HL-60 (cell line): ENCODE data around the gene ZBTB7B. TPM values are rescaled to one million over a fixed set of nuclear protein-coding genes. Genes with fewer than 3 reads are reported as not detected.

ENCODE experiments used
- microRNA-seq: library from miRNA; unstranded; fragments of <30 nt; microRNA quantifications from one replicate; pipeline ENCODE4, GENCODE V29; 2018

The ZBTB7B gene

Small RNA genes within 50 kb of the gene (microRNA-seq; reads per million reads assigned to microRNA genes)
- gene MIR4258: not detected
